NK-92 treated with Interleukin-12 subunit alpha and Interleukin-12 subunit beta, amount 100 ng/mL, for 24 hours (cell line): ENCODE measurements around the gene BRF1.
"Not testable (repeated sequence)": the region's sequence is repeated elsewhere in the genome, so short reads cannot be mapped to it uniquely, and the experiment has no call there.

Experiments
- DNase-seq: peaks from one replicate; lab custom pipeline; 2025; lab: John Stamatoyannopoulos, UW

Gene BRF1

DNA sequence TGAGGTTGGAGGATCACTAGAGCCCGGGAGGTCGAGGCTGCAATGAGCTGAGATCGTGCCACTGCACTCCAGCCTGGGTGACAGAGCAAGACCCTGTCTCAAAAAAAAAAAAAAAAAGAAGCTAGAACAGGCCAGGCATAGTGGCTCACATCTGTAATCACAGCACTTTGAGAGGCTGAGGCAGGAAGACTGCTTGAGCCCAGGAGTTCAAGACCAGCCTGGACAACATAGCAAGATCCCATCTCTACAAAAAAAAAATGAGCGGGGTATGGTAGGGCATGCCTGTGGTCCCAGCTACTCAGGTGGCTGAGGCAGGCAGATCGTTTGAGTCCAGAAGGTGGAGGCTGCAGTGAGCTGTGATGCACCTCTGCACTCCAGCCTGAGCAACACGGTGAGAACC, 11.9 kb downstream of the BRF1 start:
- DNase-seq = not testable (repeated sequence)

DNA sequence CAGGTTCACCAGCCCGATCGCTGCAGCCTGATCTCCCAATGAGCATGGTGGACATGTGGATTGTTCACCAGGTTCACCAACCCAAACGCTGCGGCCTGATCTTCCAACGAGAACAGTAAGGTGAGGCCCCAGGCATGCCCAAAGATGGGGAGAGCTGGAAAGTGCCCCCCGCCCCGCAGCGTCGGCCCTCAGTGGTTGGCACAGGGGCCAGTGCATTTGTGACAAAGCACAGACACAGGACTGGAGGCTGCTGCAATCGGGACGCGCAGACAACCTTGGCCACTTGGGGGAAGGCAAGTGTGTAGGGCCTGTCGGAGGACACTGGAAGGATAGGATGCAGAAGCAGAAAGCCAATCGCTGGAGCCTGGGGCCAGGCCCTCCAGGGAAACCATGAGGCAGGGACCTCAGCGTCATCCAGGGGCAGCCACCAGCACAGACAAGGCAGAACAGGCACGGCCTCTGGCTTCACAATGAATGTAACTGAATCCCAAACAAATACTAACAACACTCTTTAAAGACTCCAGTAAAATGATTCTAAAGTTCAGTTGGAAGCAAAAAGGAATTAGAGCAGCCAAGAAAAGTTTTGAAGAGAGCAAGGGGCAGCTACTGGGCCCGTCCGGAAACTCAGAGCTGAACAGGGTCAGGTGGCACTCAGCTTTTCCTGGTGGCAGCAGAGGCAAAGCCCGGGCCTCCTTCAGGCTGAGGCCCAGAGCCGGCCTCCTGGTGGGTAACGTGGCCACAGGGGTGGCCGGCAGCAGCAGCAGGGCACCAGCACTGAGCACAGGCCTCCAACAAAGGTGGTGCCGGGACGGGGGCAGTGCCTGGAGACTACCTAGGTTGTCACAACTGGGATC, 13.3 kb downstream of the BRF1 start:
- DNase-seq = no peak

DNA sequence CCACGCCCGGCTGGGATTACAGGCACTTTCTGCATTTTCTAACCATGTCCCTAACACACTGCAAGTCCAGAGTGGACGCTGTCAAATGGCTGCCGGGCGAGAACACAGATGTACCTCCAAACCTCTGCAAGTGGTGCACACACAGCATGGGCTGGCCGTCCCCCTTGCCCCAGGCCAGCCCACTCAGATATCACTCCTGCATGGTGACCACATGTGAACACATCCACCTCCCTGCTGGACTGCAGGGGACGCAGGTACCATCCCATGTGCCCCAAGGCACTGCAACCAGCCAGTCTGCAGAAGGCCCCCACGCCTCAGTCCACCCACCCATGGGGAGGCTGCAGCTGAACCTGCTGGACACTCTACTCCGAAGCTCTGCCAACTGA, 14.0 kb downstream of the BRF1 start:
- DNase-seq = no peak

DNA sequence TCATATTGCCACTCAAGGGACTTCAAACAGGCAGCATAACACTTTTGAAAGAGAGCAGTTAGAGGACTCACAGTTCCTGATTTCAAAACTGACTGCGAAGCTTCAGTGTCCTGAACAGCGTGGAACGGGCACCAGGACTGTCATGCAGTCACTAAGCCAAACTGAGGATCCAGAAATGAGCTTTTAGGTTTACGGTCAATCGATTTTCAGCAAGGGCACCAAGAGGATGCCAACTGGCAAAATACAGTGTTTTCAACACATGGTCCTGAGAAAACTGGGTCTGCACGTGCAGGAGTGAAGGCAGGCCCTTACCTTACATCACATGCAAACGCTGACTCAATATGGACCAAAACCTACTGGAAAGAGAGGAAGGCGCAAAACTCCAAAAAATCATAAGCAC, 15.6 kb downstream of the BRF1 start:
- no peak for DNase-seq

DNA sequence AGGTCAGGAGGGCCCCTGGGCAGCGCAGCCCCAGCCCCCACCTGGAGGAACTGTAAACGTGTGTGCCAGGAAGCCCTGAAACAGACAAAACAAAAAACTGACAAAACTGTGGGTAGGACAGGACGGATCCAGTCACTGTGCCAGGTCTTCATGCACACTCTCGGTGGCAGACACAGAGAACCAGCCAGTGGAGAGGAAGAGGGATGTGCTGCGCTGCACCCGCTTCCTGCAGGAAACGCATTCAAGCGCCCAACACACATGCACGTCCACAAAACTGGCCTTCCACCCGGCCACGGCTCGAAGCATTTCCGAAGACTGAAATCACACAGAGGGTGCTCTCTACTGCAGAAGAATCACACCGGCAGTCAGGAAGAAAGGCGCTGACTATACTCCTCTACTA, 16.9 kb downstream of the BRF1 start:
- no peak for DNase-seq

DNA sequence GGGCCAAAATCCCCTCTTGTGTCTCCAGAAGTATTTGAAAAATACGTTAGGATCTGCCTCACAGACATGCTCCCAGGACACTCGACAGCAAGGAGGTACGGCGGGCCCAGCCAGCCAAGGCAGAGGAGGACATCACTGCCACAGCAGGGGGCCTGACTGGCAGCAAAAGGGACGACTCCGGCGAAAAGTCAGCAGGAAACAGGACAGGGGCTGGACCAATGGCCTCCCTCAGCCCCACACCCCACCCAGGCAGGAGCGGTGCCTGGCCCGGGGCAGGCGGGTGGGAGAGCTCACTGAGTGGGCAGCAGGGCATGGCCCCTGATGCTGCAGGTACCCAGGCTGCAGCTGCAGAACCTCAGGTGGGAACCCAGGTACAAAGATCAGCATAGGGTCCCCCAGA, 17.8 kb downstream of the BRF1 start:
- DNase-seq = no peak

DNA sequence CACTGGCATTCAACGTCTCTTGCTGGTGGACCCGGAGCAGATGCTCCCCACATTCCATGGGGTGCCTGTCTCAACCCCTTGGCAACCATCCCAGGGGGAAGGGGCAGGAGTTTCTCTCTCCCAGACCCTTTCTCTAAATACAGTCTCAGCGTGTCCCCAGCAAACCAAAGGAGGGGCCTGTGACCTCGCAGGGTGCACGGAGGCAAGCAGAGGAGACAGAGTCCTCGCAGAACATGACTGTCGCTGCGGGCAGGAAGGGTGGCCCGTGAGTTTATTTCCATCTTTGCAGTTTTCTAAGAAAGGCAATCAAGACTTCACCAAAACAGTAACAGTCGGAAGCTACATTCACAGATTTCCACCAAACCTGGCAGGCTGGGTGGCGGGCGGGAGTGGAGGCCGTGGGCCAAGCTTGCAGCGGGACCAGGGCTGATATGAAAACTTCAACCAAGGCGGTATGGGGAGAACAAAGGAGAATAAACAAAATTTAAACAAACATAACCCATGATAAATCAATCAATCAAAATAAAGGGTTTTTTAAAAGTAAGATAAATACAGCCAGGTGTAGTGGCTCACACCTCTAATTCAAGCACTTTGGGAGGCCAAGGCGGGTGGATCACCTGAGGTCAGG, 18.6 kb downstream of the BRF1 start:
- no peak for DNase-seq

DNA sequence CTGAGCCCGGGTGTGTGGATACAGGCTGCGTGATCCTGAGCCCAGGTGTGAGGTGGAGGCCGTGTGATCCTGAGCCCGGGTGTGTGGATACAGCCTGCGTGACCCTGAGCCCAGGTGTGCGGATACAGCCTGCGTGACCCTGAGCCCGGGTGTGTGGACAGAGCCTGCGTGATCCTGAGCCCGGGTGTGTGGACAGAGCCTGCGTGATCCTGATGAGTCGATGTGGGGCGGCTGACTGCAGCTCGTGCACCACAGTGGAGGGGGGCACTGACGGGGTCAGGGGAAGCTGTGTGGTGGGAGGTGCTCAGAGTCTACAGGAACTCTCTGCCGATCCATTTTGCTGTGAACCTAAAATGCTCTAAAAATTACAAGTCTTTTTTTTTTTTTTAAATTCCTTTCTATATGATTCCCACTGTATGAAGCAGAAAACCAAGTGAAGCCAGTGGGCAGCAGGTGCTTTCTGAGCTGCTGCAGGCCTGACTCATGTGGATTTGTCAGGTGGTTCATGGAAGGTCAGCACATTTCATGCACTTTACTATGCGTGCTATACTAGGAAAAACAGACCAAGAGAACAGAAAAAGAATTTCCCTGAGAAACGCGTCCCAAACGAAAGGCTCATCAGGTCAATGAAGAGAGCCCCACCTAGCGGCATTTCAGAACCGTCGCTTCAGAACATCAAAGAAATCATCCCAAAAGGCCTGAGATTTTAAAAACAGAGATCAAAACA, 19.3 kb downstream of the BRF1 start:
- no peak for DNase-seq

DNA sequence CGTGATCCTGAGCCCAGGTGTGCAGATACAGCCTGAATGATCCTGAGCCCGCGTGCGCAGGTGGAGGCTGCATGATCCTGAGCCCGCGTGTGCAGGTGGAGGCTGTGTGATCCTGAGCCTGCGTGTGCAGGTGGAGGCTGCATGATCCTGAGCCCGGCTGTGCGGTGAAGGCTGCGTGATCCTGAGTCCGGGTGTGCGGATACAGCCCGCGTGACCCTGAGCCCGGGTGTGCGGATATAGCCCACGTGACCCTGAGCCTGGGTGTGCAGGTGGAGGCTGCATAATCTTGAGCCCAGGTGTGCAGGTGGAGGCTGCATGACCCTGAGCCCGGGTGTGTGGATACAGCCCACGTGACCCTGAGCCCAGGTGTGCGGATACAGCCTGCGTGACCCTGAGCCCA, 20.3 kb downstream of the BRF1 start:
- no peak for DNase-seq

DNA sequence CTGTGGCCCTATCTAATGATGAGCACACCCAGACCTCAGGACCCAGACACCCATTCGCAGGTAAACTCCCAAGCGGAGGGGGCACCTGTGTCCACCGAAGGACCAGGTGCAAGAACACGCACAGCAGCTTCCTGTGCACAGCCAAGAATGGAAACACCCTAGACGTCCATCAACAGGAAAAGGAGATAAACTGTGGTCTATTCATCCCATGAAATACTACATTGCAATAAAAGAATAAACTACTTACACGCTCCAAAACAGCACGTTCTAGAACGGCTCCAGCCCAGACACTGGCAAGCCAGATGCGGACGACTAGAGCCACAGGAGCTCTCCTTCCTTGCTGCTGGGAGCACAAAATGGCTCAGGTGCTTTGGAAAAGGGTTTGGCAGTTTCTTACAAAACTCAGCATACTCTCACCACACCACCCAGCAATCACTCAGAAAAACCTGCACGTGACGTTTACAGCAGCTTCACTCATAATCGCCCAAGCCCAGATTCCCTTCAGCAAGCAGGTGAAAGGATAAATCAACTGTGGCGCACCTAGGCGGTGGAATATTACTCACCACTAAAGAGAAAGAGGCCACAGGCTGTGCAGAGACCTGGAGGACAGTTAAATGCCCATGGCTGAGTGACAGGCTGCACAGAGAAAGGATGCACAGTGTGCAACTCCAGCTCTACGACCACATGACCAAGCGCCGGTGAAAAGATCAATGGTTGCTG, 21.0 kb downstream of the BRF1 start:
- DNase-seq = no peak

DNA sequence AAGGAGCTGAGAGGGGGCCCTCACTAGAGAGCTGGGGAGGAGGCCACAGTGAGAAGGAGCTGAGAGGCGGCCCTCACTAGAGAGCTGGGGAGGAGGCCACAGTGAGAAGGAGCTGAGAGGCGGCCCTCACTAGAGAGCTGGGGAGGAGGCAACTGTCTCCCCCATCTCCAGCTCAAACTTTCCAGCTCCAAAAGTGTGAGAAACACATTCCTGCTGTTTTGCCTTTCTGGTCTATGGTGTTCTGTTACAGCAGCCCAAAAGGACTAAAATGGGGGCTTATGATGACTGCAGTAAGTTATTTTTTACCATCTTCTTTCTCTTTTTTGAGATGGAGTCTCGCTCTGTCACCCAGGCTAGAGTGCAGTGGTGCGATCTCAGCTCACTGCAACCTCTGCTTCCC, 23.4 kb downstream of the BRF1 start:
- not testable (repeated sequence) for DNase-seq

DNA sequence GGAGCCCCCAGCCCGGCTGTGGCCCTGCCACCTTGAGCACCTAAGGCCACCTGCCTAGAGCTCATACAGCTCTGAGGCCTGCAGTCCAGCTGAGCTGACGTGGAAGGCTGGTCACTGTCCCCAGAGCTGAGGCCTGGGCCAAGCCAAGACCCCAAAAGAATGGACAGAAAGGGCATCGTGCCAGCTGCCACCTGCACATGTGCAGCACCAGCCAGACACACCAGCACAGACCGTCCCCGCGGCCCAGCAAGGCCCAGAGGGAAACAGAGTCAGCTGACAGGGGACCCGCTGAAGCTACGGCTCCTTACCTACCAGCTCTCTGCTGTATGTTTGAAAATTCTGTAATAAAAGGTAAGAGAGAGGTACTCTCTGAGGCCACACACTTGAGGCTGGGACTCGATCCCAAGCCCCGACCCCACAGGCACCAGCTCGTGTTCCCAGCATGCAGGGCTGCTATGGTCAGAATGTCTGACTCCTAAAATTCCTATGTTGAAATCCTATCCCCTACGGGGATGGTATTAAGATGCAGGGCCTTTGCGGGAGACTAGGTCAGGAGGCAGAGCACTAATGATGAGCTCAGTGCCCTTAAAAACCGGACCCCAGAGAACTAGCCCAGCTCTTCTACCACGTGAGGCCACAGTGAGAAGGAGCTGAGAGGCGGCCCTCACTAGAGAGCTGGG, 25.4 kb downstream of the BRF1 start:
- DNase-seq = no peak

DNA sequence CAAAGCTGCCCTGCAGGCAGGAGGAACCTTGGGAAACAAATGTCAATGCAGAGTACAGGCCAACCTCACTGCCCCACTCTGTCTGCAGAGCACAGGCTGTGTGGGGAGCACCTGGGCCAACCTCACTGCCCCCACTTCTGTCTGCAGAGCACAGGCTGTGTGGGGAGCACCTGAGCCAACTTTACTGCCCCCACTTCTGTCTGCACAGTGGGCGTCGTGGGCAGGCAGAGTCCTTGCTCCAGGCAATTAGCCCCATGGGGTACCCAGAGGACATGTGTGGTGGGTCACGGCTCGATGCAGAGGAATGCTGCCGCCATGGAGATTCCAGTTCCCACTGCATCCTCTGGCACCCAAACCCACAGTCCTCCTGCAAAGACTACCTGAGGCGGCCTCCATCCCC, 26.2 kb downstream of the BRF1 start:
- no peak for DNase-seq

DNA sequence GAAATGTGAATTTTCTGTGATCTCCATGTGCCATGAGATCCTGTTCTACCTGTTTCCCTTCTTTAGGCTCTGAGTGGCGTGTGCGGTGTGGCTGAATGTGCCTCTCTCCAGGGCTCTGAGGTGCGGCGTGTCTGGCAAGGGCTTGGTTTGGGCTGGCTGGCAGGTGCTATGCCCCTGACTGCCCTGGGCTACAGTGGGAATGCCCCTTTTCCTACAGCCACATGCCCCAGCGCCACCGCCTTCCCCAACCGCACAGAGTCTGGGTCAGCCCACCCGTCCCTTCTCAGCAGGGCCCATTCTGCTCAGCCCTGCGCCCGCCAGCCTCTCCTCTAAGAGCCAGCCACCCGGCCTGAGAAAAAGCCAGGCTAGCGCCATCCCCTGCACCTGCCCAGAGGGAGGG, 27.7 kb downstream of the BRF1 start:
- DNase-seq = no peak

DNA sequence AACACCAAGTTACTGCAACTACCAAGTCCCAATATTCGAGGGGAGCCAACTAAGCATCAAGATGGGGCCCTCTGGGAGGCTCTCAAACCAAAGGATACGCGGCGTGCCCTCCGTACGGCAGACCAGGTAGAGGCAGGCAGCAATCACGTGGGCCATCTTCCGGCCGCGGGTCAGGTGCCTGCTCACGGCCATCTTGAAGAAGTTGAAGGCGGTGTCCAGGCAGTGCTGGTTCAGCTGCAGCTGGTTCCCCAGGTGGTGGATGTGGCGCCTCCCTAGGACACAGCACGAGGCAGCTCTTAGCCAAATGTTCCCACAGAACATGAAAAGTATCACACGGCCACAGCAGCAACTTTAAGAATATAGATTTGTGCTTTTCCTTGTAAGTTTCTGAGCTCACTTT, 28.2 kb downstream of the BRF1 start:
- no peak for DNase-seq

DNA sequence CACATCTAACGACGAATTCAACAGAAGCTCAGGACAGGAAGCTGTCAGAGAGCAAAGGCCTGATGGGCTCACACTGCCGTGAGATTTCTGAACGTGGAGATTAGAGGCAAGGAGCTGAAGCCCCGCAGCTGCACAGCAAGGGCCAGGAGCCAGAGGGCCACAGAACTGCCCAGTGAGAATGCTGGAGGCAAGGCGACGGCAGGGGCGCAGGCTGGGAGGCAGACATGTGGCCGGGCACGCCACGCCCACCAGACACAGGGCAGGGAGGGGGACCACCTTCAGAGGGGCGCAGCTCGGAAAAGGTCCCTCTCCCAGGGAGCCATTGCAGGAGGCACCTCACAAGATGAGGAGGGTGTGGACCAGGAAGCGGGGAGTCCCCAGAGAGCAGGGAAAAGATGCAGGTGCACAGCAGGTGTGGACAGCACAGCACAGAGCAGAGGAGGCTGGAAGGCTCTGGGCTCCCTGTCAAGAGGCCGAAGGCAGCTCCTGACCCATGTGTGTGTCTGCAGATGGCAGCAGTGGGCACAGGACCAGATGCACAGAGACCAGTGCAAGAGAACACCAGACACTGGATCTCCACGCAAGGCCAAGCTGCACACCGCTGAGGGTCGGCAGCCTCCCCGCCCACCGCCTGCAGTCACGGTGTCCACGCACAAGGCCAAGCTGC, 29.4 kb downstream of the BRF1 start:
- no peak for DNase-seq

DNA sequence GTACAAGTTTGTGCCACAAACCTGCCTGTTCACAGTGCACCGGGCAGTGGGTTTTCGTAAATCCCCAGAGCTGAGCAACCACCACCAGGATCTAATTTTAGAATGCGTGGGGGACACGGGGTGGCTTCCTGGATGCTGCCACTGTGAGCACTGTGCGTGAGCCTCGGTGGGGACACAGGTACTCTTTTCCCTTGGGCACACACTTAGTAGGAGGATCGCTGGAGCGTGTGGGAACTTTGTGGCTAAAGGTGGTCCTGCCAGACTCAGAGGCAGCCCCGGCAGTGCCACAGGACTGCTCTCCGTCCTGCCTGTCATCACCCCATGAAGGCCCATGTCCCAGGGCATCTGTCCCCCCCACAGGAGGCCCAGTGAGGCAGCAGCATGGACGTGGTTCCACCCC, 31.4 kb downstream of the BRF1 start:
- DNase-seq = no peak

DNA sequence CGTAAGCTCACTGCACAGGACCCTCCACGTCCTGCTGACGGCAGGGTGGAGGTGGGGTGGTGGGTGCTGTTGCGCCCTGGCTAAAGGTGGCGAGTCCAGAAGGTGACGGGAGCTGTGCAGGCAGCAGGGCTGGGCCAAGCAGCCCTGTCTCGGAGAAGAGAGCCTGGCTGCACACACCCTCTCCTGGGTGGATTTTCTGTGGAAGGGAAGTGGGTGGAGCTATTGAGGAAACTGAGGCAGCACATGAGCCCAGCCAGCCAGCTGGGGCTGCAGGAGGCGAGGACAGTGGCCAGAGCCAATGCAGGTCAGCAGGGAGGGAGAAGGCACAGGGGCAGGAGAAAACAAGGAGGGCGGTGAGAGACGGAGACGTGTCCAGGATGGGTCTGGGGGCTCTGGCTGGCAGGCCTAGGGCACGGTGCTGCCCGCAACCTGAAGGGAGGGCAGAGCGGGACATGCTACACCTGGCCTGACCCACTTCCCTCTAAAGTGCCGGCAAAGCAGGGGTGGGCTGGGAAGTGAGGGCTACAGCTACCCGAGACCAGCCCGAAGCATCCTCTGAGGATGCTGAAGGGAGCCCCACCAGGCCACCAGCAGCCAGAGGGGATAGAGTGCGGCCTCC, 32.0 kb downstream of the BRF1 start:
- no peak for DNase-seq

DNA sequence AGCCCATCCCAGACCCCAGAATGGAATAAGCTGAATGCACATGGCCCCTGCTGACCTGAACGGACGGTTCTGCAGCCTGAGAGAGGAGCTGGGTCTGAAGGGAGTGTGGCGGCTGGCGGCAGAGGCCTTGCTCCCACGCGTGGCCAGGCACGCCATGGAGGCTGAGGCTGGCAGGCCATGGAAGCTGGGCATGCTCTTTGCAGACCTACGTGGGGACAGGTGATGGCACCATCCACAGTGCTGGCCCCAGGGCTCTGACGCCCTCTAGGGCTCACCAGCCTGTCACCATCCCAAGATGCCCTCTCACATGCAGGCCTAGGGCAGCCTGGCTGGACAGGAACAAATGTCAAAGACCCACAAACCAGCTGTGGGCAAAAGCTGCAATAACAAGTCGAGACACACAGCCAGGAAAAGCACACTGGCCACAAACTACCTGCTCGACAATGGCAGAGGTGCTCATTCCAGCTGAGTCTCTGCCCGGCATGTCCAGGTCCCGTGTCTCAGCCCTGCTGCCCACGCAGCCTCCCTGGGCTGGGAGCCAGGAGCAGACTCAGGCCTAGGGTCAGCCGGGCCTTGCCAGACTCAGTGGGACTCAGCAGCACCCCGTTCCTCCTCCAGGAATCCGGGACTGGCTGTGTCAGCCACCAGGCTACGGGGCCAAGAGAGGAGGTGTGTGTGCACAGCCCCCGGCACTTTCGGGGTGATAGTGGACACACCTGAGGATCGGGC, 32.8 kb downstream of the BRF1 start:
- no peak for DNase-seq

DNA sequence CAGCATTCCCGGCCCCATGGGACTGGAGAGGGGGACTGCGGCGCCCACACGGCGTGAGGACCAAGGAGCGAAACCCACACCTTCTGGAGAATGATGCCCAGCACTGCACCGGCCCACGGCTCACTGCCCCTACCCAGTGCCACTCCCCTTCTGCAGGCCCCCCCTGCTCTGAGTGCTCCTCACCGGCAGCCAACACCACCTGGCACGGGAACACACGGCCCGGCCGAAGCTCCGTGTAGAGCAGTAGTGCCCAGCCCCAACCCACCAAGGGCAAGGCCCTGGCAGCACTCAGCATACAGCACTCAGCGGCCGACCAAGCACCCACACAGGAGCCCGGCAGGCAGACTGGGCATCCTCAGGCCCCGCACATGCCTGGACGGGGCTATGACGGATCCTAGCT, 39.0 kb downstream of the BRF1 start:
- no peak for DNase-seq
